NCI-H128 (cell line): ENCODE results near the gene CDC5L.
A peak's percentile ranks its signal among the peaks of the same experiment; 100 is the strongest.

ENCODE experiments used
- DNase-seq: peaks from one replicate; lab custom pipeline; 2025; ENCODE audit not compliant: unreplicated experiment; lab: John Stamatoyannopoulos, UW

The CDC5L gene

DNA sequence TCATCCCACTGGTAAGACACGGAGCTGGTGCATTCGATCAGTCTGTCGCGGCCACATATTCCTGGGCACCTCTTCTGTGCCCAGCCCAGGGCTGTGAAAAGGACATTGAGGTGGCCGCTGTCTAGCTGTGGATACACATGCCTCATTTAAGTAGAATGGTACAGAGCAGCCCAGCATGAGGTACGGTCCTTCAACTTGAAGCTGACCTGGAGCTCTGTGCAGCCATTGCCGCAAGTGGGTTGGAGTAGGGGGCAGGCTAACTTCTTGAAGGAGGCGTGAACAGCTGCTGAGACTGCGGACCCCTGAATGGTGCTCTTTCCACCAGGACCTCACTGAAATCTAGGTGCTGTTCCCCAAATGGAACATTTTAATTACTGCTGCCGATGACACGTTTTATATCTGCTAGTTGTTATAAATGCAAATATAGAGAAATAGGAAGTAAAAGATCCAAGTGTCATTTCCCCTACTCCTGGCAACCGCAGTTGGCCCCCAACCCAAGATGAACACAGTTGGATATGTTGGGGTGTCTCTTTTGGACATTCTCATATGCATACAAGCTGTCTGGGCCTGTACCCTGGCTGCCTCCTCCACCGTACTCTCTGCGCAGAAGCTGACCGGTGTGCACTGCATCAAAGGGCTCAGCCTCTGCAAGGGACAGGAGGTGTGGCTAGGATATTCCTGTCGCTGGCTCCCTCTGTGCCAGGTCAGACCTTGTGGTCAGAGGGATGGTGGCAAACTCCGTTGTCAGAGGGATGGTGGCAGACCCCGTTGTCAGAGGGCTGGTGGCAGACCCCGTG, 86.1 kb downstream of the CDC5L start:
- no peak for DNase-seq

DNA sequence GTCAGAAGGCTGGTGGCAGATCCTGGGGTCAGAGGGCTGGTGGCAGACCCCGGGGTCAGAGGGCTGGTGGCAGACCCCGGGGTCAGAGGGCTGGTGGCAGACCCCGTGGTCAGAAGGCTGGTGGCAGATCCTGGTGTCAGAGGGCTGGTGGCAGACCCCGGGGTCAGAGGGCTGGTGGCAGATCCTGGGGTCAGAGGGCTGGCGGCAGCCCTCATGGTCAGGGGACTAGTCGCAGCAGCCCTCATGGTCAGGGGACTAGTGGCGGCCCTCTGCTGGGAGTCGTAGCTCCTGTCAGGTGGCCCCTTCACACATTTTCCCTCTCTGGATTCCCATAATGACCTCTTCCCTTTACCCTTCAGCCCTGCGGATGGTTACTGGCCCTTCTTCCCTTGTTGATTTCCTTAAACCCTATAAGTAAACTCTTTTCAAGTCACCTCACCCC, 86.7 kb downstream of the CDC5L start:
- no peak for DNase-seq

- DNase-seq: no peak
These were observed 87.1 kb downstream of the CDC5L start for GRCh38 chr6:44474643-44475042.

DNA sequence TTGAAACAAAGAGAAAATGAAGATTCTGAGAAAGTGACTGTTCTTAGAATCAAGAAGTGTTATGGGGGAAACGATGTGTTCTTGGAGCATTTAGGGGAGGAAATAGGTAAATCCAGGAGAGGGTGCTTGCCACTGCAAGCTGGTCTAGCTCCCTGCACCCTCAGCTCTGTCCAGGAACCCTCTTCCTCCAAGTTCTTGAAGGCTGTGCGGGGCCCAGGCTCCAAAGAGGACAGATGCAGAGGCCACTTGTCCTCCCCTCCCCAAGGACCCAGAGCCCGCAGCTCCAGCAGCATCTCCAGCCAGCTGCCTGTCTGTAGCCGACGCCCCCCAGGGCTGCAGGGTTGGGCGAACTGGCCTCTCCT, 87.9 kb downstream of the CDC5L start:
- DNase-seq: no peak

DNA sequence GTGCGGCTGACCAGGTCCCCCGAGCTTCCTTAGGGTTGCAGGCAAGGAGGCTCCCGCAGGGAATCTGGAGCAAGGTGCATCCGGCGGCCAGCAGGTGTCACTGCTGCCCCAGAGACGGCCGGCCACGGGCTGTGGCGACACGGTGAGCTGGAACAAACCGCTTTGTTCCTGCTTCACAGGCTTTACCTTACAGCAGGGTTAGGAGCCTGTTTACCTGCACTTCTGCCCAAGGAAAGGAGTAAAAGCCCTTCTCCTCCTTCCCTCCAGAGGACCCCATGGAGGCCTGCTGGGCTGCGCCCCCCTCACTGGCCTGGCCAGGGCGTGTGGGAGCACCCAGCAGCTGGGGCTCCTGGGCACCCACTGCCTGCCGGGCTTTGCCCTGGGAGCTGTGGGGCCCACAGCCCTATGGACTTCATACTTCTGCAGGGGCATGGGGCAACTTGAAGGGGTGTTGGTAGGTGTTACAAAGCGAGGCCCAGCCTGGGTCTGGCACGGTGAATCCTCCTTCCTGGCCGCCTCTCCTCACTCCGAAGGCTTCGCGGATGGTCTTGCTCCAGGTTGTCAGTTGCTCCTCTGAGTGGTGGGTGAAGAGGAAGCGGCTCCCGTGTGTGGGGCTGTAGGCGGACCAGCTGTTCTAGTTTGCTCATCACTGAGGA, 88.4 kb downstream of the CDC5L start:
- peak; percentile 50 for DNase-seq

GRCh38 chr6:44476849-44477248, 89.3 kb downstream of the CDC5L start:
- no peak for DNase-seq

- no peak for DNase-seq
These were observed 89.9 kb downstream of the CDC5L start for GRCh38 chr6:44477293-44477894.

- no peak for DNase-seq
These were observed 90.7 kb downstream of the CDC5L start for GRCh38 chr6:44478158-44478557.

- DNase-seq: no peak
These were observed 91.2 kb downstream of the CDC5L start for GRCh38 chr6:44478591-44479254.

DNA sequence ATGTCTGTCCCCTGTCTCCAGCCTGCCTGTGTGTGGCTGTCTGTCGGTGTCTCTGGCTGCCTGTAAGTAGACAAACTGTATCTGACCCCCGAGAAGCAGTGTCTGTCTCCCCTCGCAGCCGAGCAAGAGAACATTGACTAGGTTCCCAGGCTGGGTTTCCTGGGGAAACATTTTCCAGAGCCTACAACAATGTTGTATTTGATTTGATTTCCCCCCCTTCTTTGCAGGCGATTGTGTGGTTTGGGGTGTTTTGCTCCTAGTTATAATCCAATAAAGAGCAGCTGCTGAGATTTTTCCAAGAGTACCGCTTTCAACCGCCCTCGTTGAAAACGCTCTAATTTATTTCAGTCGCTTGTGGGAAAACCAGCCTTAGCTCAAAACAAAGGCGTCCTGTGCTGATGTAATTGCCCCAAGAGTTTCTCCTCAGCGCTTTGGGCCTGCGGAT, 92.6 kb downstream of the CDC5L start:
- no peak for DNase-seq

DNA sequence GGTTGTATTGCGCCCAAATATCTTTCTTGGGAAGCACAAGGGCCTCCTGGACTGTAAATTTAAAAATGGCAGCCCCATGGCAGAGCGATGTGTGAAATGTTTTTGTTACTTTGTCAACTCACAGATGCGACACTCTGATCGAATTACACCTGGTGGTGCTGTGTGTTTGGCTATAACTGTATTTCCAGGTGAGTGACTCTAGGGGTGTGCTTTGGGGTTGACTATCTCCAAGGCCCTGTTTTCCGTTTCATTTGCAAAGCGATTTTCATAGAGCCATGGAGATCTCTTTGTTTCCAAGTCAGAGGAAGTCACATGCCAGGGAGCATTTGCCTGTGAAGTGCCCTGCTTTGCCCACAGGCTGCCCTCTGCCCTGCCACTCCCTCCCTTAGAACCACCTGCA, 93.5 kb downstream of the CDC5L start:
- no peak for DNase-seq

DNA sequence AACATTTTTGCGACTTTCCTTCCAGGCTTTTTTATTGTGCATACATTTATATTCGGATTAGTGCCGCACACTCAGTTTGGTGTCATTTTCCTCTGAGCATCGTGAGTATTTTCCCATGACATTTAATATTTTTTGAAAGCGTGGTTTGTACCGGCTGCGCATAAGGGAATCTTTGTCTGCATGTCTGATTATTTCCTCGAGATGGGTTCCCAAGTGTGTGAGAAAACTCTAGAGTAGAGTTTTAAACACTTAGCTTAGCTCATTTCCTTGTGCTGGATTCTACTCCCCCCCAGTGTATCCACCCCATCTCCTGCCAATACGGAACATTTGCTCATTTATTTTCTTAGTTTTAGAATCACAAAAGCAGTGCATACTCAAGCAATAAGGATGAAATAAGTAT, 94.3 kb downstream of the CDC5L start:
- DNase-seq: no peak

DNA sequence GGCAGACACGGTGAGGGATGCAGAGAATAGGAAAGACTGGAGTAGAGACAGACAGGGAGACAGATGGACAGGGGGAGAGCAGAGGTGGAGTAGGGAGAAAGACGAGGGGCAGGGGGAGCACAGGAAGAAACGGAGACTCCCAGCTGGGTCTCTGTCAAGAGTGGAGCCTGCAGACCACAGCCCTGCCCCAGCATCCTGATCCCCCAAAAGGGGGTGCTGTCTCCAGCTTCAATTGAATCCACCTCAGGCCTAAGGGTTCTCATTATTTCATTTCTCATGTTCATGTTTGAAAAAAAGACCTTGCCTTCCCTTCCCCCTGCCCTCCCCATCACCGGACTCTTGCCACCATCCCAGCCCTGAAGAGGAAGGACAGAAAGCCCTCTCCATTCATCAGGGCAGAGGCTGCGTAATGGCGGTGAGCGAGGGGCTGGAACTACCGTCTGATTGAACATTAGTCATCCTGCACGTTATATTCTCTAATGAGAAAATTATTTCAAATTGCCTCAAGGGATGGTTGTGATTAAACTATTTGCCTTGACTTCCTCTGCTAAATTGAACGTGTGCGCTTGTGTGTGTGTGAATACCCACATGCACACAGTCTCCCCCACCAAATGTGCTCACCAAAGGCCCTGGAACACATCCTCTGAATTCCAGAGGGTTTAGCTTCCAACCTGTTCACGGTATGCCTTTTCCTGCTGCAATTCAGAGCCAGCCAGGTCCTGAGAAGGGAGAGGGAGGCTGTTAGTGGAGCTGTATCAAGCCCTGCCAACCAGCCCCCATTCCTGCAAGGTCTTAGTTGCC, 98.3 kb downstream of the CDC5L start:
- DNase-seq: no peak

DNA sequence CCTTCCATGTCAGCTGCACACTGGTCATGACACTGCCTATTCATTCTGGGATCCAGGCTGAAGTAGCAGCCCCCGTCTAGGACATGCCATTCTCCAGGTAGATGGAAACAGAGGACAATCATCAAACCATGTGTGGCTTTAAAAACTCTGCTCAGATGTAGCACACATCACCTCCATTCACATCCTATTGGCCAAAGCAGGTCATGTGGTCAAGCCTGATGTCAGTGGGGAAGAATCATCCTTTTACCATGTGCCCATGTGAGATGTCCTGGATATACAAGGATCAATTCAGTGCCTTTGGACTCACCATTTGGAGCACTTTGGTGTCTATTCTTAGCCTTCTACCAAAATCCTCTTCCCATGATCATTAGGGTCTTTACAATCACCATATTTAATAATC, 99.5 kb downstream of the CDC5L start:
- no peak for DNase-seq

DNA sequence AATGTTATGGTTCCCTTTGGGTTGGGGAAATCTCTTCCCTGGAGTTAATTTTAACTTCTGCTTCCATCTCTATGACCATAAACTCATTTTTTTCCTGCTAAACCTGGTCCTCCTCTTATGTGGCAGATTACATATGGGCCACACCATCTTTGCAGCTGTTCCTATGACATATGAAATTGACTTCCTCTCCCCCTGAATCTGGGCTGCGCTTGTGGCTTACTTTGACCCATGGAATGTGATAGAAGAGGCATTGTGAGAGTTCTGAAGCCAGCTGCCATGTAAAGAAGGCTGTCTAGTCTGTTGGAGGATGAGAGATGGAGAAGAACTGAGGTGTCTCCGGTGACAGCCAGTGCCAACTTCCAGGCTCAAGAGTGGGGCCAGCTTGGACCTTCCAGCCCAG, 100.1 kb downstream of the CDC5L start:
- DNase-seq: no peak

DNA sequence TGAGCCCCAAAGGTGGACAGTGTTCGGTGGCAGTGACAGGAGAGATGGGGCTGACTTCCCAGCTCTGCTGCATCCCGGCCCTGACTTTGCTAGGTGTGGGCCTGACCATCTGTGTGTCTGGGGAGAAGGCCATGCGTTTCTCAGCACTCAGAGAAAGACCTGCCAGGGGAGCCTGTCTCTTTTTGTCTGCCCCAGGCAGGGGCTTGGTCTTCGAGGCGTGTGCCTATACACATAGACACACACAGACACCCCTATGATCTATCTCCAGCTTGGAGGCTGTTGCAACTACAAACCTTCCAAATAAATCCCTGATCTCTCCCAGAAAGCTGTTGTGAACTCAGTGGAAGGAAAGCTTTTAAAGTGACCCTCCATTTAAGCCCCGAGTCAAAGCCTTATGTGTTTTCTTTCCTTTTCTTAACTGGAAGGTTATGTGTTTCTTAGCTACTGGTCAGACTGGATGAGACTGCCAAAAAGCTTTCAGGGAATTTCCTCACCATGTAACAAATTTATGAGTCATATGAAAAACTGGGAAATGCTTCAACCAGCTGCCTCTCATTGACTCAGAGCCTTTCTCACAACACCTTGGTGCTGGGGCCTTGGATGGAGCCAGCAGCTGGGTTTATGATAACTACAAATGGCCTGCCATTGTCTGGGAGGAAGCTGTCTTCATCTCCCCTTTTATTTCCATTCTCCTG, 102.6 kb downstream of the CDC5L start:
- no peak for DNase-seq

GRCh38 chr6:44493132-44493531, 105.6 kb downstream of the CDC5L start:
- DNase-seq: no peak

- DNase-seq: no peak
These were observed 106.1 kb downstream of the CDC5L start for GRCh38 chr6:44493593-44493992.

- DNase-seq: no peak
These were observed 106.5 kb downstream of the CDC5L start for GRCh38 chr6:44494011-44494501.
